ENCODE results near the gene RMDN3.

RMDN3 gene

GRCh38 chr15:40773902-40774301 is 18.8 kb upstream of the RMDN3 start:
- no peak for DNase-seq (ENCODE audit: low read depth)
- TF ChIP-seq CTCF (IDR thresholded peaks at IDR 0.05; ENCODE audit: low read length, missing control alignments), result no peak
- no peak overlapping the region for H3K4me3 ChIP-seq (replicated peaks; ENCODE audit: low read depth, low read length)

- DNase-seq (ENCODE audit: low read depth), result no peak
- TF ChIP-seq CTCF (IDR thresholded peaks at IDR 0.05; ENCODE audit: low read length, missing control alignments), result no peak
- H3K4me3 ChIP-seq (replicated peaks; ENCODE audit: low read depth, low read length), result no peak overlapping the region
Measured at GRCh38 chr15:40773496-40773895, 18.4 kb upstream of the RMDN3 start.

- DNase-seq (ENCODE audit: low read depth), result no peak
- TF ChIP-seq CTCF (IDR thresholded peaks at IDR 0.05; ENCODE audit: low read length, missing control alignments), result no peak
- H3K4me3 ChIP-seq (replicated peaks; ENCODE audit: low read depth, low read length), result no peak overlapping the region
Measured at GRCh38 chr15:40772014-40772413, 17.0 kb upstream of the RMDN3 start.

- DNase-seq (ENCODE audit: low read depth), result no peak
- H3K4me3 ChIP-seq (replicated peaks; ENCODE audit: low read depth, low read length), result no peak overlapping the region
- TF ChIP-seq CTCF (IDR thresholded peaks at IDR 0.05; ENCODE audit: low read length, missing control alignments), result no peak
Measured at GRCh38 chr15:40771242-40771641, 16.2 kb upstream of the RMDN3 start.

- no peak for TF ChIP-seq CTCF (IDR thresholded peaks at IDR 0.05; ENCODE audit: low read length, missing control alignments)
- H3K4me3 ChIP-seq (replicated peaks; ENCODE audit: low read depth, low read length), result no peak overlapping the region
- DNase-seq (ENCODE audit: low read depth), result no peak
Measured at GRCh38 chr15:40770147-40770721, 15.2 kb upstream of the RMDN3 start.

- peak; percentile 35 for DNase-seq (ENCODE audit: low read depth)
- no peak within 1 kb of the TSS for H3K4me3 ChIP-seq (replicated peaks; ENCODE audit: low read depth, low read length)
Measured at GRCh38 chr15:40769274-40770146, 14.5 kb upstream of the RMDN3 start, which contains the start of gene C15orf62. C15orf62 (plus strand) TSS chr15:40769980; CDS start chr15:40770496, 516 bp downstream.

More at GRCh38 chr15:40769274-40770146, 14.5 kb upstream of the RMDN3 start, which contains the start of gene C15orf62:
- no peak for TF ChIP-seq CTCF (IDR thresholded peaks at IDR 0.05; ENCODE audit: low read length, missing control alignments)

Data from fibroblast of pulmonary artery (primary cell).